IgD-negative memory B cell (primary cell): ENCODE measurements around the gene CDC42EP5. TPM values are rescaled to one million over a fixed set of nuclear protein-coding genes. Genes with fewer than 3 reads are reported as not detected.
A peak's percentile ranks its signal among the peaks of the same experiment; 100 is the strongest.

Source experiments
- H3K27ac Mint-ChIP-seq, 3 donors: one replicate each; pipeline ENCODE4 v1.8.0; 2020 to 2022; ENCODE audit warnings: mild to moderate bottlenecking in 3 of 3, mixed read lengths in 3 of 3, moderate library complexity in 1 of 3
- H3K27me3 Mint-ChIP-seq: one replicate; pipeline ENCODE4 v1.8.0; 2021; ENCODE audit warnings: mixed read lengths
- H3K36me3 Mint-ChIP-seq: one replicate; pipeline ENCODE4 v1.8.0; 2020; ENCODE audit warnings: mild to moderate bottlenecking, mixed read lengths
- H3K4me1 Mint-ChIP-seq, 3 donors: one replicate each; pipeline ENCODE4 v1.8.0; 2020 to 2022; ENCODE audit warnings: mixed read lengths in 3 of 3, mild to moderate bottlenecking in 1 of 3
- H3K4me3 Mint-ChIP-seq, 4 donors: one replicate each; pipeline ENCODE4 v1.8.0; 2020 to 2022; ENCODE audit warnings: mild to moderate bottlenecking in 4 of 4, mixed read lengths in 4 of 4, moderate library complexity in 3 of 4
- H3K9me3 Mint-ChIP-seq, 3 donors: one replicate each; pipeline ENCODE4 v1.8.0; 2020 to 2021; ENCODE audit warnings: mixed read lengths in 3 of 3, mild to moderate bottlenecking in 1 of 3
- polyA plus RNA-seq: library from polyadenylated mRNA; unstranded; fragments of 300-500 nt; fragmentation: Illumina TruSeq; gene quantifications from one replicate; pipeline ENCODE4 v1.2.3, GENCODE V29; 2021

The CDC42EP5 gene
- polyA plus RNA-seq, 1 donor from 2014 or later: not detected

GRCh38 chr19:54434112-54434872 is 38.8 kb downstream of the CDC42EP5 start:
- peaks cover 5 to 16% (median 13%) of the 10 kb centered on the region in 3 donors for H3K4me1 Mint-ChIP-seq
- peak overlapping the region in 1 of 4 donors; percentile 26 for H3K4me3 Mint-ChIP-seq
- no peaks in the 10 kb centered on the region for H3K36me3 Mint-ChIP-seq
- H3K27me3 Mint-ChIP-seq: peaks cover 3% of the 10 kb centered on the region
- H3K9me3 Mint-ChIP-seq: no peaks in the 10 kb centered on the region
- H3K27ac Mint-ChIP-seq: peak overlapping the region in 1 of 3 donors; percentile 66

GRCh38 chr19:54433697-54434096 is 39.4 kb downstream of the CDC42EP5 start:
- Mint-ChIP-seq H3K4me3 (no peak overlapping the region), H3K27ac (peak overlapping the region in 1 of 3 donors; percentile 19), H3K36me3 (no peaks in the 10 kb centered on the region), H3K27me3 (peaks cover 4% of the 10 kb centered on the region), H3K4me1 (peaks cover 5 to 15% (median 13%) of the 10 kb centered on the region in 3 donors), H3K9me3 (no peaks in the 10 kb centered on the region)

GRCh38 chr19:54432144-54432738 is 40.9 kb downstream of the CDC42EP5 start:
- H3K36me3 Mint-ChIP-seq: no peaks in the 10 kb centered on the region
- no peaks in the 10 kb centered on the region for H3K9me3 Mint-ChIP-seq
- H3K4me3 Mint-ChIP-seq: peak overlapping the region in 1 of 4 donors; percentile 72
- H3K27ac Mint-ChIP-seq: peak overlapping the region in 1 of 3 donors; percentile 30
- H3K27me3 Mint-ChIP-seq: peaks cover 15% of the 10 kb centered on the region
- H3K4me1 Mint-ChIP-seq: peaks cover 5 to 15% (median 13%) of the 10 kb centered on the region in 3 donors

GRCh38 chr19:54431255-54431838 is 41.7 kb downstream of the CDC42EP5 start:
- Mint-ChIP-seq H3K4me1 (peaks cover 5 to 12% (median 12%) of the 10 kb centered on the region in 3 donors), H3K27me3 (peaks cover 15% of the 10 kb centered on the region), H3K4me3 (peak overlapping the region in 2 of 4 donors; percentile 63 to 88), H3K9me3 (no peaks in the 10 kb centered on the region), H3K36me3 (no peaks in the 10 kb centered on the region), H3K27ac (no peak overlapping the region)

GRCh38 chr19:54430306-54431254 is 42.5 kb downstream of the CDC42EP5 start:
- no peaks in the 10 kb centered on the region for H3K9me3 Mint-ChIP-seq
- no peak overlapping the region for H3K27ac Mint-ChIP-seq
- H3K4me1 Mint-ChIP-seq: peaks cover 5 to 12% (median 12%) of the 10 kb centered on the region in 3 donors
- H3K36me3 Mint-ChIP-seq: no peaks in the 10 kb centered on the region
- H3K27me3 Mint-ChIP-seq: peaks cover 22% of the 10 kb centered on the region
- peak overlapping the region in 2 of 4 donors; percentile 79 to 88 for H3K4me3 Mint-ChIP-seq

- H3K27ac Mint-ChIP-seq: no peak overlapping the region
- H3K9me3 Mint-ChIP-seq: no peaks in the 10 kb centered on the region
- no peaks in the 10 kb centered on the region for H3K36me3 Mint-ChIP-seq
- peaks cover 25% of the 10 kb centered on the region for H3K27me3 Mint-ChIP-seq
- H3K4me3 Mint-ChIP-seq: peak overlapping the region in 1 of 4 donors; percentile 79
- peaks cover 5 to 9% (median 7%) of the 10 kb centered on the region in 3 donors for H3K4me1 Mint-ChIP-seq
Observed at GRCh38 chr19:54429545-54430227, 43.4 kb downstream of the CDC42EP5 start.

- Mint-ChIP-seq H3K4me3 (peak overlapping the region in 1 of 4 donors; percentile 47), H3K27ac (no peak overlapping the region), H3K4me1 (peaks cover 3 to 6% (median 5%) of the 10 kb centered on the region in 3 donors), H3K27me3 (peaks cover 30% of the 10 kb centered on the region), H3K9me3 (no peaks in the 10 kb centered on the region), H3K36me3 (no peaks in the 10 kb centered on the region)
Observed at GRCh38 chr19:54429176-54429495, 44.0 kb downstream of the CDC42EP5 start.

GRCh38 chr19:54428323-54429175 is 44.5 kb downstream of the CDC42EP5 start:
- no peak overlapping the region for H3K27ac Mint-ChIP-seq
- H3K36me3 Mint-ChIP-seq: no peaks in the 10 kb centered on the region
- peaks cover 0 to 8% (median 5%) of the 10 kb centered on the region in 3 donors for H3K4me1 Mint-ChIP-seq
- peaks cover 34% of the 10 kb centered on the region for H3K27me3 Mint-ChIP-seq
- H3K9me3 Mint-ChIP-seq: no peaks in the 10 kb centered on the region
- H3K4me3 Mint-ChIP-seq: no peak overlapping the region

GRCh38 chr19:54427586-54427985 is 45.5 kb downstream of the CDC42EP5 start:
- peaks cover 0 to 10% (median 5%) of the 10 kb centered on the region in 3 donors for H3K4me1 Mint-ChIP-seq
- no peak overlapping the region for H3K27ac Mint-ChIP-seq
- H3K9me3 Mint-ChIP-seq: no peaks in the 10 kb centered on the region
- peaks cover 1% of the 10 kb centered on the region for H3K36me3 Mint-ChIP-seq
- peaks cover 37% of the 10 kb centered on the region for H3K27me3 Mint-ChIP-seq
- no peak overlapping the region for H3K4me3 Mint-ChIP-seq

GRCh38 chr19:54426291-54426931 is 46.7 kb downstream of the CDC42EP5 start:
- Mint-ChIP-seq H3K4me1 (peaks cover 0 to 10% (median 5%) of the 10 kb centered on the region in 3 donors), H3K27ac (no peak overlapping the region), H3K4me3 (no peak overlapping the region), H3K36me3 (peaks cover 1% of the 10 kb centered on the region), H3K27me3 (peaks cover 37% of the 10 kb centered on the region), H3K9me3 (no peaks in the 10 kb centered on the region)

- H3K9me3 Mint-ChIP-seq: no peaks in the 10 kb centered on the region
- peaks cover 1% of the 10 kb centered on the region for H3K36me3 Mint-ChIP-seq
- peaks cover 0 to 7% (median 0%) of the 10 kb centered on the region in 3 donors for H3K4me1 Mint-ChIP-seq
- peaks cover 37% of the 10 kb centered on the region for H3K27me3 Mint-ChIP-seq
- no peak overlapping the region for H3K4me3 Mint-ChIP-seq
- no peak overlapping the region for H3K27ac Mint-ChIP-seq
Observed at GRCh38 chr19:54425382-54425723, 47.7 kb downstream of the CDC42EP5 start.

GRCh38 chr19:54424660-54425381 is 48.3 kb downstream of the CDC42EP5 start:
- peaks cover 36% of the 10 kb centered on the region for H3K27me3 Mint-ChIP-seq
- H3K4me3 Mint-ChIP-seq: peak overlapping the region in 1 of 4 donors; percentile 81

More at GRCh38 chr19:54424660-54425381, 48.3 kb downstream of the CDC42EP5 start:
- Mint-ChIP-seq H3K36me3 (peaks cover 1% of the 10 kb centered on the region), H3K9me3 (no peaks in the 10 kb centered on the region), H3K4me1 (peaks cover 0 to 7% (median 0%) of the 10 kb centered on the region in 3 donors), H3K27ac (peak overlapping the region in 1 of 3 donors; percentile 39)
